KOPT-K1 (cell line): ENCODE data around the gene ZNF292.
"Not testable (repeated sequence)": the region's sequence is repeated elsewhere in the genome, so short reads cannot be mapped to it uniquely, and the experiment has no call there.

Source experiments
- H3K27ac ChIP-seq: fragments of 200-600 bp; sonication (generic); 2 replicates; pipeline ENCODE4 v1.5.1; 2016; ENCODE audit warnings: antibody characterized with exemption, mild to moderate bottlenecking, low read depth, low read length; ENCODE audit not compliant: poor library complexity, severe bottlenecking
- H3K36me3 ChIP-seq: fragments of 200-600 bp; sonication (generic); 2 replicates; pipeline ENCODE4 v1.5.1; 2017; ENCODE audit warnings: antibody characterized with exemption, mild to moderate bottlenecking, low read length, moderate library complexity; ENCODE audit not compliant: insufficient read depth
- H3K9me3 ChIP-seq: fragments of 200-600 bp; sonication (generic); 2 replicates; pipeline ENCODE4 v1.5.1; 2017; ENCODE audit warnings: antibody characterized with exemption, low read length, mild to moderate bottlenecking; ENCODE audit not compliant: insufficient read depth, poor library complexity, severe bottlenecking

ZNF292 gene

DNA sequence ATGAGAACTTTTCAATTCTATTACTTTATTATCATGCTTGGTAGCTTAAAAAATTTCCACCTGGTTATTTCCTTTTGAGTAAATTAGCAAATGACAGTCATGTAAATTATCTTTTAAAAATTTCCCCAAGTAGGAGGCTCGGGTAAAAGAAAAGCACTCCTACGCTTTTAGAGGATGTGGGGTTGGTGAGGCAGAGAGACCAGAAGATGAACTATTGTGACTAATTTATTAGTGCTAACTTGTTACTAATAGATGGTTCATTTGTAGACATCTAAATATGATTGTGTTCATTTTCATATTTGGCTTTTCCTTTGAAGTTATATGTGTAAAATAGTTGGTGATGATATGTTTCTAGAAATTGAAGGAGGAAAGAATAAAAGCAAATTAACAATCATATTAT, 27.0 kb downstream of the ZNF292 start:
- no peak overlapping the region for H3K27ac ChIP-seq
- H3K36me3 ChIP-seq, result peaks cover 67% of the 10 kb centered on the region
- no peaks in the 10 kb centered on the region for H3K9me3 ChIP-seq

DNA sequence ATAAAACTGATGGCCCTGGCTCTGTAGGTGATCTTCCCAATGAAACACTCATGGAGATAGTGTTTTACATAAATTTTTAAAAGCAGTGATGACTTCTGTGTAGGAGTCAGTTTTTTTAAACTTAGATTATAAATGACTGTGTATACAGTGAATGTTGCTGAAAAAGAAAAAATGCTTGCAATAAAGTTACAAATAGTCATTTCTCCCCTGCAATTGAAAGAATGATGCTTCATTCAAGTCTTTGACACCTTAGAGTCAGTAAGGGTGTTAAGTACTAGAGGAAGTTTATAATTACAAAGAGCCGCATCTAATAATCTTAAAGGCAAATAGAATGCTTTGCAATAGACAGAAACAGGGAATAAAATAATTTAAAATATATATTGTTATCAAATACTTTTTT, 27.6 kb downstream of the ZNF292 start:
- Histone ChIP-seq H3K36me3 (peaks cover 61% of the 10 kb centered on the region), H3K27ac (no peak overlapping the region), H3K9me3 (no peaks in the 10 kb centered on the region)

GRCh38 chr6:87183687-87184086, 28.3 kb downstream of the ZNF292 start:
- no peak overlapping the region for H3K27ac ChIP-seq

DNA sequence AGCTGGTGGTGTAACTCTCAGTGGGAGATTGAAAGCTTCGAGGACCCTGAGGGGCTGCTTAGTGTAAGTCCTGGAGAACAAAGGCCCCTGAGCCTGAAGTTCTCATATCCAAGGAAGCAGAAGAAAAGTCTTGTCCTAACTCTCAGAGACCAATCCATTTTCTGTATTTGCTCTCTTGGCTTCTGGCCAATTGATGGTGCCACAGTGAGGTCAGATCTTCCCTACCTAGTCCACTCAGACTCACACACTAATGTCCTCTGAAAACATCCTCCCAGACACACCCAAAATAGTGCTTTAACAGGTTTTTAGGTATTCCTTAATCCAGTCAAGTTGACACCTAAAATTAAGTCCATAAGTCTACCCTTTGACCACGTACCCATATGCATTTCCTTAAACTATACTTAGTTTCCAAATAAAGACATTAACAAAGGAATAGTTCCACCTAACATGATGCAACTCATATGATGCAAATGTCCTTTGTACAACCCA, 29.4 kb downstream of the ZNF292 start:
- Histone ChIP-seq H3K9me3 (no peaks in the 10 kb centered on the region), H3K36me3 (peaks cover 52% of the 10 kb centered on the region), H3K27ac (no peak overlapping the region)

More at GRCh38 chr6:87183687-87184086, 28.3 kb downstream of the ZNF292 start:
- no peaks in the 10 kb centered on the region for H3K9me3 ChIP-seq
- peaks cover 55% of the 10 kb centered on the region for H3K36me3 ChIP-seq

DNA sequence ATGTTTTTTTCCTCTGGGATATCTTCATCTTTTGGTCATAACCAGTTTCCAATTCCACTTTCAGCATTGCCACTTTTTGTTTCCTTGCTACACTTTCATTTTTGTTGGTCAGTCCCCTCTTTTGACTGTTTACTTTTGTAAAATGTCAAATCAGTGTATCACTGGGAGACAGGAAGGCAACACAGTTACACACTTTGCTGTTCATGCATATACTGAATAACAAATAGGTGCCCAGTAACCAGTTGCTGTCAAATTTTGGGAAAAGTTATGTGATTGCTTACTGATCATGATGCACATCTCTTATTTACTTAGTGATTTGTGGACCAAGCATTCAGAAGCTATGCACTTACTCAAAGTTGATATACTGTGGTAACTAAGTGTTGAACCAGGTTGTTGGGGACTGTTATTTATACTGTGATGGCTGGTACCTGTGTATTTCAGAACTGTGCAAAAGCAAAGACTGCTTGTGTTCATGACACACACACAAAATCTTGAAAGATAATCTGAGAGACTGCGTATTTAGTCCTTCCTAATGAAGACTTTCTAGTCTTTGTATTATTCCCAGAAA, 41.0 kb downstream of the ZNF292 start:
- H3K27ac ChIP-seq, result no peak overlapping the region
- H3K9me3 ChIP-seq, result no peaks in the 10 kb centered on the region
- H3K36me3 ChIP-seq, result peaks cover 2% of the 10 kb centered on the region

GRCh38 chr6:87197547-87197946, 42.2 kb downstream of the ZNF292 start:
- H3K27ac ChIP-seq, result no peak overlapping the region
- peaks cover 8% of the 10 kb centered on the region for H3K36me3 ChIP-seq
- H3K9me3 ChIP-seq, result no peaks in the 10 kb centered on the region

DNA sequence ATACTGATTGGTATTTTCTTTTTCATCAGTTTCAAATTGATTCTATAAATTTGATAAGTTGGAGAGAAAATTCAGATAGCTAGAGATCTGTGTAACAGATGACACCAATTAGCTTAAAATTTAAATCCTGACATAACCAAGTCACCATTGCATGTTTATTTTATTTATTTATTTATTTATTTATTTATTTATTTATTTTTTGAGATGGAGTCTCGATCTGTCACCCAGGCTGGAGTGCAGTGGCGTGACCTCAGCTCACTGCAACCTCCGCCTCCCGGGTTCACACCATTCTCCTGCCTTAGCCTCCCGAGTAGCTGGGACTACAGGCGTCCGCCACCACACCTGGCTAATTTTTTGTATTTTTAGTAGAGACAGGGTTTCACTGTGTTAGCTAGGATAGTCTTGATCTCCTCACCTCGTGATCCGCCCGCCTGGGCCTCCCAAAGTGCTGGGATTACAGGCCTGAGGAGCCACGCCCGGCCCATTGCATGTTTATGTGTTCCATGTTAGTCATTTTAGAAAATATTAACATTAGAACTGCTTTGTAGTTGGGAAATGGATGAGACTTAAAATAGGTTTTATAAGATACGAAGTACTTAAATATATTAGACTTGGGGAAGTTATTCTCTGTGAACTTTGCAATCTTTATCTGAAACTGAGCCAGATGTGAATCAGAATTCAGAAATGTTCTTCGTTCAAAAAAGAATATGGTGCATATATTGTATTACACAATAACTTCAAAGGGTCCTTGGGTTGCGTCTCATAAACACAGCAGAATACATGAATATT, 42.9 kb downstream of the ZNF292 start:
- H3K36me3 ChIP-seq, H3K27ac ChIP-seq, H3K9me3 ChIP-seq: not testable (repeated sequence)

DNA sequence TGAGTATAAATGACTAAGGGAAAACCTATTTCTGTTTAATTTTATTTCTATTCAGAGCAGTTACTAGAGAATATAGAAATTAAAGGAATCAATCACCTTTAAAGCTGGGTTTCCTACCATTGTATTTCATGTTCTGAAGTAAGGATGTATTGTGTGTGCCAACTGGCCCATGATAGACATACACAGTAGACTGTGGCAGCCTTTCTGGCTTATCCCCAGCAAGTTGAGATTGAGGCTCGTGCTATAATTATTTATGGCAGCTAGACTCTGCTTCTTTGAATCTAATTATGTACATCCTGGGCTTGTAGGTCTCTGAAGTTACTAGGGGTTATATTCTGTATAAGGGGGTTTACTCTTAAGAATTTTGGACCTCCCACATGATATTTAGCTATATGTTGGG, 44.4 kb downstream of the ZNF292 start:
- Histone ChIP-seq H3K36me3 (peaks cover 19% of the 10 kb centered on the region), H3K27ac (no peak overlapping the region), H3K9me3 (no peaks in the 10 kb centered on the region)

GRCh38 chr6:87200469-87201175, 45.3 kb downstream of the ZNF292 start:
- H3K9me3 ChIP-seq, result no peaks in the 10 kb centered on the region
- H3K36me3 ChIP-seq, result peaks cover 20% of the 10 kb centered on the region
- no peak overlapping the region for H3K27ac ChIP-seq

DNA sequence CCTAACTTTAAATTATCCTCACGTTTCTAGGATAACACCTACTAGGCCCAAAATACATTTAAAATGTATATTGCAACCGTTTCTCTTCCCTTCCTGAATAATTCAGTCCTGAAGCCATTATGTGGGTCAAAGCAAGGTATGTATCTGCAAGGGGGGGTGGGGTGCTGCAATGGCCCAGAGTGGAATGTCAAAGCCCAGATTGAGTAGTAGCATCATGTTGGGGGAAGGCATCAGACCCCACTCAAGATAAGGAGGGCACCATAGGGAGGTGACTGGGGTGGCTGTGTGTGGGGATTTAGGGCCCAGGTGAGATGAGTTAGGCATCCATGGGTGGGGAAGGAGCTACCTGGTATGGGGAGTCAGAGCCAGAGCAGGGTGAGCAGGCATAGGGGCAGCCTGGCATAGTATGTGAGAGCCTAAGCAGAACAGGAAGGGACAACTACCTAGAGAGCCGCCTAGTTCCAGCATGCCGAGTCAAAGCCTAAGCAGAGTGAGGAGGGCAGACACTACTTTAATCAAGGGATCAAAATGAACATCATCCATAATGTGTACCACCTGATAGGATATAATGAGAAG, 48.2 kb downstream of the ZNF292 start:
- Histone ChIP-seq H3K36me3 (peaks cover 27% of the 10 kb centered on the region), H3K9me3 (no peaks in the 10 kb centered on the region)

GRCh38 chr6:87209812-87210211, 54.4 kb downstream of the ZNF292 start:
- peaks cover 25% of the 10 kb centered on the region for H3K36me3 ChIP-seq
- H3K27ac ChIP-seq, result no peak overlapping the region
- no peaks in the 10 kb centered on the region for H3K9me3 ChIP-seq

More for the DNA sequence above, 48.2 kb downstream of the ZNF292 start:
- no peak overlapping the region for H3K27ac ChIP-seq

DNA sequence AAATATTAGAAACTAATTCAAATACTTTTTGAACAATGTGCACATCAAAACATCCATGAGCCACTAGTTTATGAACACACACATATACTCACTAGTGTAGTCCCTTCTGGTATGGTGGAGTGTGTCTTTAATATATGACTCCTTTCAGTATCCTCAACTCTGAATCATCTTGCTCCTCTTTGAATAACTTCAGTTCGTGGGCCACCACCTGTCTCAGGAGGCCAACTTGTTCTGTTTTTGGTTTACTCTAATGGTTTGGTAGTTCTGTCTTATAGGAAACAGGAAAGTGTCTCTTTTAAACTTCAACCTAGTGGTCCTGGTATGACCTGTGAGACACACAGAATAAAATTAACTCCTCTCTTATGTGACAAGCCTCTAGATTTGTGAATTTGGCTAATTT, 55.6 kb downstream of the ZNF292 start:
- Histone ChIP-seq H3K36me3 (peaks cover 26% of the 10 kb centered on the region), H3K27ac (no peak overlapping the region), H3K9me3 (no peaks in the 10 kb centered on the region)

DNA sequence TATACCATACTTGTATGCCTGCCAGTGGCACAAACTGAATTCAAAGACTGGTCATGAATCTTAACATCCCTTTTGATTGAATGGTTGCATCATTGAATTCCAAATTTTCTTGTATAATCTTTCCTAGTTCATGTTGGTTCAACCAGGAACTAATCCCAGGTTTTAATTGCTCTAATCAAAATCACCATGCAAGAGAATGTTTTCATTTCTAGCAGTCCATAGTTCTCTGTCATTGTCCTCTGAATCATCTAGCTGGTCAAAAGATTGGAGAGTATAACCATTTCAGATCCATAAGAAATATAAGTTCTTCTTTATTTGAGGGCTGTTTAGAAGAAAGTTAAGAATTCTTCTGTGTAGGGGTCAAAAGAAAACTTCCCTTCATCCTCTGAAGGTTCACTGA, 57.2 kb downstream of the ZNF292 start:
- H3K9me3 ChIP-seq, result no peaks in the 10 kb centered on the region
- peaks cover 38% of the 10 kb centered on the region for H3K36me3 ChIP-seq
- H3K27ac ChIP-seq, result no peak overlapping the region

DNA sequence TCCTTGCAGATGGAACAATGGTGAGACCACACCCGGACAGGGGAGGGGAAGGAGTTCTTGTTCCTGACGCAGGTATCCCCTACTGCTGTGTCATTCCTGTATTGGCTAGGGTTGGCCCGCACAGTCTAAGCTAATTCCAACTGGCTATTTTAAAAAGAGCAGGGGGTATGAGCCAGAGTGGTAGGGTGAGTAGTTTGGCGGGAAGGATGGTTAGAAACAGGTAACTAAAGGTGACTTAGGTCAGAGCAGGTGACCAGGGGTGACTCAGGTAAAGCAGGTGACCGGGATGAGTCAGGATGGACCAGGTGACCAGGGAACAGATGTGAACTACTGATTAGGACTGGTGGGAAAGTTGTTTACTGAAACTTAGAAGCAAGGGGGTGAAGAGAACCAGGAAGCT, 58.0 kb downstream of the ZNF292 start:
- no peak overlapping the region for H3K27ac ChIP-seq
- peaks cover 45% of the 10 kb centered on the region for H3K36me3 ChIP-seq
- H3K9me3 ChIP-seq, result no peaks in the 10 kb centered on the region

DNA sequence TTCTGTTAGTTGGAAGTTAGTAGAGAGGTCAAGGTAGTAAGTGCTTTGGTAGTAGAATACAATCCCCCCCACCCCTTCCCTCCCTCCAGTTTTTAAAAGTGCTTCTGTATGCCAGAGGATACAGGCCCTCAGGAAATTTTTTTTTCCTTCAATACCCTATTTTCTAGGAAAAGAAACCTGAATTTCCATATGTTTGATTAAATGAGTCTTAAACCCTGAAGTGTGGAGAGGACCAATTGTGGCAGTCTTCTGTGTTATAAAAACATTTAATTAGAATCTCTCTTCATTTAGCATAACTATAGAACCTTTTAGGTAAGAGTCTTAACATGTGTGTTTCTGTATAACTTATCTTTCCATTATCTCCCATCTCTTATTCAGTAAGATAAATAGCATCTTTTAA, 59.5 kb downstream of the ZNF292 start:
- Histone ChIP-seq H3K27ac (no peak overlapping the region), H3K9me3 (no peaks in the 10 kb centered on the region), H3K36me3 (peaks cover 60% of the 10 kb centered on the region)
